HEK293 (cell line): Measurements from ENCODE around the gene SEPTIN5.

ENCODE experiments used
- CTCF ChIA-PET: fragments of 350-600 bp; formaldehyde crosslinking; extraction: SDS; loops from one replicate; lab custom pipeline; 2021; ENCODE audit warnings: antibody characterized with exemption; lab: Yijun Ruan, JAX
- POLR2A ChIA-PET: fragments of 300-600 bp; formaldehyde crosslinking; extraction: SDS; loops from one replicate; lab custom pipeline; 2020; ENCODE audit warnings: antibody characterized with exemption, inconsistent platforms; lab: Yijun Ruan, JAX
- H3K27ac ChIP-seq: fragments of 200-500 bp; sonication (Bioruptor generic); 2 replicates; pipeline ENCODE4 v1.5.1; 2014; ENCODE audit warnings: low read depth, low read length, control low read depth, inconsistent platforms; ENCODE audit errors: extremely low read depth
- H3K36me3 ChIP-seq, 2 experiments: fragments of 200-500 bp in 1 of 2; sonication (Bioruptor generic) in 1 of 2; 1 replicate in 1 of 2; 2 replicates in 1 of 2; pipeline ENCODE4 v1.5.1; 2014 to 2017; ENCODE audit warnings: inconsistent platforms in 2 of 2, low read length in 2 of 2; ENCODE audit not compliant: control insufficient read depth in 2 of 2, insufficient read depth in 1 of 2
- H3K4me1 ChIP-seq: fragments of 200-500 bp; sonication (Bioruptor generic); 2 replicates; pipeline ENCODE4 v1.5.1; 2014; ENCODE audit warnings: mild to moderate bottlenecking, low read length, inconsistent platforms; ENCODE audit not compliant: control insufficient read depth, insufficient read depth
- H3K4me3 ChIP-seq: 2 replicates; pipeline ENCODE4 v1.5.1; 2011; ENCODE audit warnings: low read depth, mild to moderate bottlenecking, control low read depth, low read length, moderate library complexity
- H3K9me3 ChIP-seq: fragments of 200-500 bp; sonication (Bioruptor generic); 2 replicates; pipeline ENCODE4 v1.5.1; 2014; ENCODE audit warnings: low read depth, low read length, inconsistent platforms; ENCODE audit not compliant: control insufficient read depth, insufficient read depth
- BCL11A ChIP-seq: fragments of 450-650 bp; formaldehyde crosslinking; IDR thresholded peaks from 2 replicates; pipeline ENCODE4 v1.5.1; 2016; ENCODE audit warnings: low read depth, missing biosample characterization, missing genetic modification characterization
- GLIS1 ChIP-seq: fragments of 450-650 bp; formaldehyde crosslinking; IDR thresholded peaks from 2 replicates; pipeline ENCODE4 v1.5.1; 2016; ENCODE audit warnings: missing biosample characterization, missing genetic modification characterization
- KLF1 ChIP-seq: fragments of 450-650 bp; formaldehyde crosslinking; IDR thresholded peaks from 2 replicates; pipeline ENCODE4 v1.5.1; 2016; ENCODE audit warnings: missing biosample characterization, missing genetic modification characterization
- KLF9 ChIP-seq: fragments of 450-650 bp; formaldehyde crosslinking; IDR thresholded peaks from 2 replicates; pipeline ENCODE4 v1.5.1; 2016; ENCODE audit warnings: missing biosample characterization, missing genetic modification characterization, low read depth
- MEIS1 ChIP-seq: sonication (generic); formaldehyde crosslinking; IDR thresholded peaks from 2 replicates; pipeline ENCODE4 v1.8.1; 2022; ENCODE audit warnings: missing genetic modification reagents, mild to moderate bottlenecking, borderline replicate concordance
- OSR2 ChIP-seq: fragments of 450-650 bp; formaldehyde crosslinking; IDR thresholded peaks from 2 replicates; pipeline ENCODE4 v1.5.1; 2016; ENCODE audit warnings: missing biosample characterization, missing genetic modification characterization
- OVOL3 ChIP-seq: fragments of 450-650 bp; formaldehyde crosslinking; IDR thresholded peaks from 2 replicates; pipeline ENCODE4 v1.5.1; 2016; ENCODE audit warnings: missing biosample characterization, missing genetic modification characterization
- PATZ1 ChIP-seq: fragments of 450-650 bp; formaldehyde crosslinking; IDR thresholded peaks from 2 replicates; pipeline ENCODE4 v1.5.1; 2016; ENCODE audit warnings: missing biosample characterization, missing genetic modification characterization
- REST ChIP-seq: fragments of 450-650 bp; formaldehyde crosslinking; IDR thresholded peaks from 2 replicates; pipeline ENCODE4 v1.5.1; 2016; ENCODE audit warnings: missing biosample characterization, missing genetic modification characterization
- SCRT2 ChIP-seq: fragments of 450-650 bp; formaldehyde crosslinking; IDR thresholded peaks from 2 replicates; pipeline ENCODE4 v1.5.1; 2016; ENCODE audit warnings: missing biosample characterization, missing genetic modification characterization
- ZBTB6 ChIP-seq: fragments of 450-650 bp; formaldehyde crosslinking; IDR thresholded peaks from 2 replicates; pipeline ENCODE4 v1.5.1; 2017; ENCODE audit warnings: missing biosample characterization, missing genetic modification characterization
- ZFHX2 ChIP-seq: fragments of 450-650 bp; formaldehyde crosslinking; conservative IDR thresholded peaks from 2 replicates; pipeline ENCODE4 v1.5.1; 2016; ENCODE audit warnings: missing biosample characterization, missing genetic modification characterization
- ZFP41 ChIP-seq: fragments of 450-650 bp; formaldehyde crosslinking; IDR thresholded peaks from 2 replicates; pipeline ENCODE4 v1.5.1; 2016; ENCODE audit warnings: missing biosample characterization, missing genetic modification characterization, borderline replicate concordance
- ZIC2 ChIP-seq: fragments of 450-650 bp; formaldehyde crosslinking; IDR thresholded peaks from 2 replicates; pipeline ENCODE4 v1.5.1; 2016; ENCODE audit warnings: missing biosample characterization, missing genetic modification characterization
- ZNF473 ChIP-seq: fragments of 450-650 bp; formaldehyde crosslinking; IDR thresholded peaks from 2 replicates; pipeline ENCODE4 v1.5.1; 2017; ENCODE audit warnings: missing biosample characterization, missing genetic modification characterization
- ZNF692 ChIP-seq: fragments of 450-650 bp; formaldehyde crosslinking; IDR thresholded peaks from 2 replicates; pipeline ENCODE4 v1.5.1; 2016; ENCODE audit warnings: missing biosample characterization, missing genetic modification characterization
- ZNF791 ChIP-seq: fragments of 450-650 bp; formaldehyde crosslinking; IDR thresholded peaks from 2 replicates; pipeline ENCODE4 v1.5.1; 2016; ENCODE audit warnings: missing biosample characterization, missing genetic modification characterization
- ZNF843 ChIP-seq: fragments of 450-650 bp; formaldehyde crosslinking; IDR thresholded peaks from 2 replicates; pipeline ENCODE4 v1.5.1; 2016; ENCODE audit warnings: missing biosample characterization, missing genetic modification characterization
- ZSCAN16 ChIP-seq: fragments of 450-650 bp; formaldehyde crosslinking; IDR thresholded peaks from 2 replicates; pipeline ENCODE4 v1.5.1; 2016; ENCODE audit warnings: missing biosample characterization, missing genetic modification characterization

The SEPTIN5 gene

GRCh38 chr22:19708321-19709011, 5.8 kb upstream of the SEPTIN5 start:
- H3K4me1 ChIP-seq, result no peaks in the 10 kb centered on the region
- no peak overlapping the region for H3K4me3 ChIP-seq
- no peaks in the 10 kb centered on the region for H3K36me3 ChIP-seq
- TF ChIP-seq ZFHX2 (tag by site-specific recombination) (0 out of 2 replicates have a peak, but pooled peaks have one; percentile 12), MEIS1 (CRISPR knock-in tag) (no peak), REST (0 out of 2 replicates have a peak, but pooled peaks have one; percentile 37), ZNF473 (no peak), SCRT2 (peak; percentile 66), ZNF843 (tag by site-specific recombination) (no peak)
- ChIA-PET CTCF (no interaction called here), POLR2A (no interaction called here)
- no peak overlapping the region for H3K27ac ChIP-seq
- H3K9me3 ChIP-seq, result no peaks in the 10 kb centered on the region

- ChIA-PET POLR2A (no interaction called here), CTCF (interaction anchor here (1.0 to 1.1 kb wide), 2 partner anchors 30 to 55 kb away, joined by 3 to 5 read pairs; no protein-coding TSS in a partner anchor)
- Histone ChIP-seq H3K4me1 (no peaks in the 10 kb centered on the region), H3K9me3 (no peaks in the 10 kb centered on the region), H3K36me3 (no peaks in the 10 kb centered on the region), H3K27ac (no peak overlapping the region), H3K4me3 (no peak overlapping the region)
- TF ChIP-seq KLF9 (tag by site-specific recombination) (no peak), ZNF791 (no peak), ZIC2 (peak; percentile 77), OSR2 (no peak), GLIS1 (tag by site-specific recombination) (peak; percentile 33; the same call in 1 of the 2 replicates), ZBTB6 (tag by site-specific recombination) (0 out of 2 replicates have a peak, but pooled peaks have one; percentile 59)
These were observed 5.1 kb upstream of the SEPTIN5 start for GRCh38 chr22:19709063-19709769.

GRCh38 chr22:19710020-19710768, 4.1 kb upstream of the SEPTIN5 start:
- ChIA-PET CTCF (interaction anchor here (0.6 to 1.1 kb wide), 4 partner anchors 30 to 104 kb away, joined by 3 to 5 read pairs (median 4); no protein-coding TSS in a partner anchor), POLR2A (no interaction called here)
- H3K27ac ChIP-seq, result no peak overlapping the region
- no peaks in the 10 kb centered on the region for H3K36me3 ChIP-seq
- H3K4me1 ChIP-seq, result no peaks in the 10 kb centered on the region
- H3K9me3 ChIP-seq, result no peaks in the 10 kb centered on the region
- no peak overlapping the region for H3K4me3 ChIP-seq
- TF ChIP-seq ZNF791 (no peak), ZNF692 (tag by site-specific recombination) (no peak), OVOL3 (tag by site-specific recombination) (no peak), BCL11A (tag by site-specific recombination) (no peak), ZFP41 (tag by site-specific recombination) (no peak), ZSCAN16 (tag by site-specific recombination) (no peak), PATZ1 (tag by site-specific recombination) (no peak), KLF1 (no peak), ZIC2 (peak; percentile 11; the same call in 1 of the 2 replicates)
- TF ChIP-seq, all 188 proteins: peak for 1
